Measurements from ENCODE around the gene DLX3. TPM values are rescaled to one million over a fixed set of nuclear protein-coding genes. Genes with fewer than 3 reads are reported as not detected.

The DLX3 gene
- total RNA-seq, 1 donor, result not detected

DNA sequence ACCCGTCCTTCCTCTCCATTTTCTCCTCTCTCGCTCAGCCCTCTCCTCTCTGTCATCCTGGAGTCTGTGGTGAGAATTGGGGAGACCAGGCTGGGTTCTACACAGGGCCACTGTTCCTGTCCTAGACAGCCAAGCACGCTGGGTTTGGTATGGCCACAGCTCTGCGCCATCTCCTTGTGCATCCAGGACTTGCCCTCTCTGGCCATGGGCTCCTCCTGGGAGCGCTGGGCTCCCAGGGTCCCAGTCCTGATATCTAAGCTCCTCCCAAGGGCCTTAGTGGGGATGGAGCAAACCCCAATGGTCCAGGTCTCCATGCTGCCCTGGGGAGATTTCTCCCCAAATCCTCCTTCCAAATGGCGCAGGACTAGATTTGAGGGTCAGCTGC, 33.7 kb upstream of the DLX3 start:
- TF ChIP-seq, protein P1, sequence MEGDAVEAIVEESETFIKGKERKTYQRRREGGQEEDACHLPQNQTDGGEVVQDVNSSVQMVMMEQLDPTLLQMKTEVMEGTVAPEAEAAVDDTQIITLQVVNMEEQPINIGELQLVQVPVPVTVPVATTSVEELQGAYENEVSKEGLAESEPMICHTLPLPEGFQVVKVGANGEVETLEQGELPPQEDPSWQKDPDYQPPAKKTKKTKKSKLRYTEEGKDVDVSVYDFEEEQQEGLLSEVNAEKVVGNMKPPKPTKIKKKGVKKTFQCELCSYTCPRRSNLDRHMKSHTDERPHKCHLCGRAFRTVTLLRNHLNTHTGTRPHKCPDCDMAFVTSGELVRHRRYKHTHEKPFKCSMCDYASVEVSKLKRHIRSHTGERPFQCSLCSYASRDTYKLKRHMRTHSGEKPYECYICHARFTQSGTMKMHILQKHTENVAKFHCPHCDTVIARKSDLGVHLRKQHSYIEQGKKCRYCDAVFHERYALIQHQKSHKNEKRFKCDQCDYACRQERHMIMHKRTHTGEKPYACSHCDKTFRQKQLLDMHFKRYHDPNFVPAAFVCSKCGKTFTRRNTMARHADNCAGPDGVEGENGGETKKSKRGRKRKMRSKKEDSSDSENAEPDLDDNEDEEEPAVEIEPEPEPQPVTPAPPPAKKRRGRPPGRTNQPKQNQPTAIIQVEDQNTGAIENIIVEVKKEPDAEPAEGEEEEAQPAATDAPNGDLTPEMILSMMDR (IDR thresholded peaks at IDR 0.05; ENCODE audit: insufficient read depth, low read depth, low read length), result no peak
- no peak for DNase-seq (ENCODE audit: low read depth)
- H3K4me3 ChIP-seq (ENCODE audit: low read depth, low read length), result no peak overlapping the region

DNA sequence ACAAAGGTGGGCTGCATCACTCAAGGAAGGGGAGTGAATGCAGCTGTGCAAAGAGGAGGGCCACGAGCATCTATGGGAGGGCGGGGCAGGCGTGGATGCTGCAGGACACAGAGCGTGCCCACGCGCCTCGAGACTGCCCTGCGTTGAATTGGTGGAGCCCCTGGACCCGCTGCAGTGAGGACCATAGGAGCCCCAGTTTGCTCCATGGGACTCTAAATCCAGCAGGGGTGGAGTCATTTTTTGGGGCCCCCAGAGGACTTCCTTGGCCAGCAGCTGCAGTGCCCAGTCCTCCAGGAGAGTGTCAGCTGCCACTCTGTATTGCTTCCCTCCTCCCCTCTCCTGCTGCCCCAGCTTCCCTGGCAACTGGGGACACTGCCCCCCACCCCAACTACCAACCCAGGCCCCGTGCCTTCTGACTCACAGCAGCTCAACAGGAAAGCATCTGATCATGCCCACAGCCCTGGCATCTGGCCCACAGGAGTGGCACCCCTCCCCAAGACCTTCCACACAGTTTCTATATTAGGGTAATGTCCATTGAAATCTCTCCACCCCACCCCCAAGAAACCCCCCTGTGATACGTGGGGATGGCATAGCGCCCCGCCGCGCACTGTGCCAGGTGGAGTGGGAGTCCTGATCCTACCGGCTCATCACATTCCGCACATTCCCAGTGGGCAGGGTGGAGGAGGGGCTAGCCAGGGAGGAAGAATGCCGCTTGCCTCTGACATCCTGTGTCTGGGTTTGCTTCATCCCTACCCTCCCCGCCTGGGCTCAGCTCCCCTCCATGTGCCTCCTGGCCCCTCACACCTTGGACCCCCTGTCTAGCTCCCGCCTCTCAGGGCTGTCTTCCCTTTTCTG, 33.1 kb upstream of the DLX3 start:
- TF ChIP-seq, protein P1 (IDR thresholded peaks at IDR 0.05; ENCODE audit: insufficient read depth, low read depth, low read length), result no peak
- no peak overlapping the region for H3K4me3 ChIP-seq (ENCODE audit: low read depth, low read length)
- peak; percentile 46 for DNase-seq (ENCODE audit: low read depth)

DNA sequence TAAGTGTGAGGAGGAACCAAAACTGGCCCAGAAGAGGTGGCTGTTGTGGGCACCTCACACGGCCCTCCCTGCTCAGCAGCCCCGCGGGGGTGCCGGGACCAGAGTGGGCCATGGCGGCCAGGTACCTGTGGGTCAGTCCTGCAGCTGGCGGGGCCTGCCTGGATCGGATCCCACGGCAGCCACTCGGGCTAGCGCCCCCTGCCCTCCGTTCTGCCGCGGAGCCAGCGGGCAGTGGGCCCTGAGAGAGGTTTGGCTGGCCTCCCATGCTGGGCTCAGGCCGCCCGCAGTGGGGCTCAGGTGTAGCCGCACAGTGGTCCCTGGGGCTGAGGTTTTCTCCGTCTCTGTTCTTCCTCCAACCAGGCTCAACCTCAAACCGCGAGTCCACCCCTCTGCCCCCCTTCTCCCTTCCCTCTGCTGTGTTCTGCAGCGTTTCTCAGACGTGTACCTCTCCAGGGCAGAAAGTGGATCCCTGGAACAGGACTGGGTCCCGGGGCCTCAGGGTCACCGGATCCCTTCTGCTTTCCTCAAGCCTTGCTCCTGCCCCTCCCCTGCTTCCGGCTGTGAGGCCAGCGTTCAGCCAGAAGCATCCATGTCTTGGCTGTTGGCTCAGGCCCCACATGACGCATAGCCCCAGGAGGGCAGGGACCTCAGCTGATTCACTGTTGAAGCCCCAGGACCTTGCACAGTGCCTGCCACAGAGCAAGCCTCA, 32.3 kb upstream of the DLX3 start:
- TF ChIP-seq, protein P1 (IDR thresholded peaks at IDR 0.05; ENCODE audit: insufficient read depth, low read depth, low read length), result no peak
- peak; percentile 94 for DNase-seq (ENCODE audit: low read depth)
- peak overlapping the region; percentile 26 for H3K4me3 ChIP-seq (ENCODE audit: low read depth, low read length)

DNA sequence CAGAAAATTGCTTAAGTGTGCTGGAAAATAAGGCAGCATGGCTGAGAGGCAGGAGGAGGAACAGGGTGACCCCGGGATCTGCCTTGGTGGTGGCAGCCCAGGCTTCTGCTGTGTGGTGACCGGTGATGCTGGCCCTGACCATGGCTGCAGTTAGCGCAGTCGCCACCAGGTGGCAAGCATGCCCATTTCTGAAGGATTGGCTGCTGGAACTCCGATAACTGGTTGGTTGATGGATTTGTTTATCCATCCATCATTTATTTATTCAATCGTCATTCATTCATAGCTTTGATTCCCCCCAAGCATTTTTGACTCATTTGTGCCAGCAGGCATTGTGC, 31.8 kb upstream of the DLX3 start:
- TF ChIP-seq, protein P1 (IDR thresholded peaks at IDR 0.05; ENCODE audit: insufficient read depth, low read depth, low read length), result peak; percentile 94
- DNase-seq (ENCODE audit: low read depth), result peak; percentile 78
- no peak overlapping the region for H3K4me3 ChIP-seq (ENCODE audit: low read depth, low read length)

DNA sequence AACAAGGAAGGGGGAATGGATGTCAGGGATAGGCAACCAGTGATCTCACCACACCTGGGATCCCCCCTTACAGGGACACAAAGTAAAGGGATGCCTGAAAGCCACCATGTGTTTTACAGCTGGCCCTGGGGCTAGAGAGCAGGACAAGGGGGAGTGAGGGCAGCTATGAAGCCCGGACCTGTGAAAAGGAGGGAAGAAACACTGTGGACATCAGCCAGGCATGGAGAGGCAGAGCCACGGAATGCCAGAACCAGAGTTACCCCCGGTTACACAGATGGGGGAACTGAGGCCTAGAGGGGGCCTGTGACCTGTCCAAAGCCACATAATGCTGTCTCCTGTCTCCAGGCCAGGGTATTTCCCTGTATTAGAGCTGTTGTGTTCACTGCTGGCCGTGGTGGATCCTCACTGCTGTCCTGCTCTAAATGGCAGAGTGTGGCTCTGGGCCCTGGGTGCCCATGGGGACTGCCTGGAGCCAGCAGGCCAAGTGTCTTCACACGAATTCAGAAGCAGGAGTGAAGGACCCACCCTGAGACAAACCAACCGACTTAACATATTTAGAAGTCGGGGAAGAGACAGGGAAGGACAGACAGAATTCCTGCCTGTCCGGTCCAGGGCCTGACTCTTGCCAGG, 31.1 kb upstream of the DLX3 start:
- no peak overlapping the region for H3K4me3 ChIP-seq (ENCODE audit: low read depth, low read length)
- no peak for DNase-seq (ENCODE audit: low read depth)
- TF ChIP-seq, protein P1 (IDR thresholded peaks at IDR 0.05; ENCODE audit: insufficient read depth, low read depth, low read length), result no peak

DNA sequence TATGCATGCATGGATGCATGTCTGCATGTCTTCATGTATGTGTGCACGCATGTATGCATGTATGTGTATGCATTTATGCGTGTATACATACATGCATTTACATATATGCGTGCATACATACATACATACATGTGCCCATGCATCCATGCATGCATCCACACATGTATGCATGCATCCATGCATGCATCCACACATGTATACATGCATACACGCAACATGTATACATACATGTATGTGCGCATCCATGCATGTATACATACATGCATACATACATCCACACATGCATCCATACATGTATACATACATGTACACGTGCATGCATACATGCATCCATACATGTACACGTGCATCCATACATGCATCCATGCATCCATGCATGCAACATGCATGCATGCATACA, 29.8 kb upstream of the DLX3 start:
- no peak for DNase-seq (ENCODE audit: low read depth)
- TF ChIP-seq, protein P1 (IDR thresholded peaks at IDR 0.05; ENCODE audit: insufficient read depth, low read depth, low read length), result no peak
- H3K4me3 ChIP-seq (ENCODE audit: low read depth, low read length), result no peak overlapping the region

Measured in fibroblast of villous mesenchyme (primary cell).